ENCODE results near the gene ZNF79.

ZNF79 gene

DNA sequence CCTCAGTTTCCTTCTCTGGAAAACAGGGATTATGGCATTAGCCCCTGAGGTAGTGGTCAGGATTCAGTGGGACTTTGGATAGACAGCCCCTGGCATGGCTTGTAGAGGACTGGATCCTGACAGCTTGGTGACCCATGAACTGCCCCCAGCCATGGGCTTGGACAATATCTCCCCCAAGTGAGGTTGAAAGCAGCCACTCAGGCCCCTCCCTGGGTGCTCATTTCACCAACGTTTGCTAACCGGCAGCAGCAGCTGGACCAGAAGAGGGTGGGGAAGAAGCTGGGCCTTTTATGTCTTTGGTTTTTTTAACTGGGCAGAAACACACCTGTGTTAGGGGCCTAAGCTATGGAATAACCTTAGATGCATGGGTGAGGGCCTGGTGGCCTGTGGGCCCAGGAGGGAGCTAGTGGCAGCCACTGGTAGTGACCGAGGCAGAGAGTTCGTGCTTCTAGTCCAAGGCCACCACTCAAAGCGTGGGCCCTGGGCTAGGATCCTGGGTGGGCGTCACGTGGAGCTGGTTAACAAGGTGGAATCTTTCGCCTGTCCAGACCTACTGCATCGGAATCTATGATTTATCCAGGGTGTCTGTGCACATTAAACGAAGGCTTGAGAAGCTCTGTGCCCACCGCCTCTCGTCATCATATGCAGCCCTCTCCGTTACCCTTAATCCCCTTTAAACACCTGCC is 25.3 kb upstream of the ZNF79 start:
- DNase-seq, result no peak

DNA sequence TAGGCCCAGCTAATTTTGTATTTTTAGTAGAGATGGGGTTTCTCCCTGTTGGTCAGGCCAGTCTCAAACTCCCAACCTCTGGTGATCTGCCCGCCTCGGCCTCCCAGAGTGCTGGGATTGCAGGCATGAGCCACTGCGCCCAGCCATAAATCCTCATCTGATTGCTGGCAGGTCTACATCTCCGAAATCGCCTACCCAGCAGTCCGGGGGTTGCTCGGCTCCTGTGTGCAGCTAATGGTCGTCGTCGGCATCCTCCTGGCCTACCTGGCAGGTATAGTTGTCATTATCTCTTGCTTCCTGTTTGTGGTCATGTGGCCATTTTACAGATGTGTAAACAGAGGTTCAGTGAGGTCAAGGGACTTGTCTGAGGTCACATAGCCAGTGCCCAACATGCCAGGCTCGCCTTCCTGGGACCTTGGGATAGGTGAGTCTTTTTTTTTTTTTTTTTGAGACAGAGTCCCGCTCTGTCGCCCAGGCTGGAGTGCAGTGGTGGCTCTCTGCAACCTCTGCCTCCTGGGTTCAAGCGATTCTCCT is 24.4 kb upstream of the ZNF79 start:
- DNase-seq, result no peak

DNA sequence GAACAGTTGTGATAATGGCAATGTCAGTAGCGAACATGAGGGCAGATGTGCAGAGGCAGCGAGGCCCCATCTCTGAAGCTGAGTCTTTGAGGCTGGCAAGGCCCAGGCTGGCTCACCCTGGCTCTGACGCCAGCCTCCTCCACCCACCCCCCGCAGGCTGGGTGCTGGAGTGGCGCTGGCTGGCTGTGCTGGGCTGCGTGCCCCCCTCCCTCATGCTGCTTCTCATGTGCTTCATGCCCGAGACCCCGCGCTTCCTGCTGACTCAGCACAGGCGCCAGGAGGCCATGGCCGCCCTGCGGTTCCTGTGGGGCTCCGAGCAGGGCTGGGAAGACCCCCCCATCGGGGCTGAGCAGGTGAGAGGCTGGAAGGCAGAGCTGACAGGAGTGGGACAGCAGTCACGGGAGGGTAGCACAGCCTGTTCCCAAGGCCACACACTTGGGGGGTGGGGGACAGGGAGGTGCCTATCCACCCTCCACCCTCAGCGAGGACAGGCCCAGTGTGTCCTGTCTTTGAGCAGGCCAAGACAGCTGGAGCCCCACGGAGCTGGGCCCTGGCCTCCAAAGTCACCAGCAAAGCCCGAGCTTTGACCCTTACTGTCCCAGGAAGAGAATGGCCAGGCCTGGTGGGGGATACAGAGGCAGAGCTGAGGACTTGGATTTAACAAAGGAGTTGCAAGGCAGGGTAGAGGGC is 21.6 kb upstream of the ZNF79 start:
- no peak for DNase-seq

DNA sequence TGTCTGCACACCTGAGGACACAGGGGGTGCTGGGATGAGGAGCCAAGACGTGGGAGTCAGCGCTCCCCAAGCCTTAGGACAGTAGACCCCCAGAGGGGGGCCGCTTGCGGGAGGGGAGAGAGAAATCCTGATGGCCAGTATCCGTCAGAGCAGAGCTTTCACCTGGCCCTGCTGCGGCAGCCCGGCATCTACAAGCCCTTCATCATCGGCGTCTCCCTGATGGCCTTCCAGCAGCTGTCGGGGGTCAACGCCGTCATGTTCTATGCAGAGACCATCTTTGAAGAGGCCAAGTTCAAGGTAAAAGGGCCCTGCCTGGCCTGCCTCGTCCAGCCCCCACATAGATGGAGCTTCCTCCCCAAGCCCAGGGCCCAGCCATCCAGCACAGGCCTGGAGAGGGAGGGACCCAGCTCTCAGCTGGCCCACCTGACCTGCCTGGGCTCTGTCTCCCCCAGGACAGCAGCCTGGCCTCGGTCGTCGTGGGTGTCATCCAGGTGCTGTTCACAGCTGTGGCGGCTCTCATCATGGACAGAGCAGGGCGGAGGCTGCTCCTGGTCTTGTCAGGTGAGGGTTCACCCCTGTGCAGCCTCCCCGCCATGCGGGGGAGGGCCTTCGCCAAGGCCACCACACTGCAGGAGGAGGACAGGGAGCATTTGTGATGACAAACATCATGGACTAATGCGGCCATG is 20.5 kb upstream of the ZNF79 start:
- no peak for DNase-seq

DNA sequence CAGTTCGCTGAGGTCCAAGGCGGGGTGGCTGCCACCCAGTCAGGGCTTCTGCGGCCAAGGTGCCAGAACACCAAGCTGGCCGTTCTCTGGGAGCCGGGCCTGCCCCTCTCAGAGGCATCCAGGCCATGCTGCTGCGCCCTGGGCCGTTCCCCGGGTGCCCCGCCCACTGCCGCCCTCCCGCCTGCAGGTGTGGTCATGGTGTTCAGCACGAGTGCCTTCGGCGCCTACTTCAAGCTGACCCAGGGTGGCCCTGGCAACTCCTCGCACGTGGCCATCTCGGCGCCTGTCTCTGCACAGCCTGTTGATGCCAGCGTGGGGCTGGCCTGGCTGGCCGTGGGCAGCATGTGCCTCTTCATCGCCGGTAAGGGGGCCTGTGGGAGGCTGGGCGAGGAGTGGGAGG is 19.6 kb upstream of the ZNF79 start:
- DNase-seq, result no peak

DNA sequence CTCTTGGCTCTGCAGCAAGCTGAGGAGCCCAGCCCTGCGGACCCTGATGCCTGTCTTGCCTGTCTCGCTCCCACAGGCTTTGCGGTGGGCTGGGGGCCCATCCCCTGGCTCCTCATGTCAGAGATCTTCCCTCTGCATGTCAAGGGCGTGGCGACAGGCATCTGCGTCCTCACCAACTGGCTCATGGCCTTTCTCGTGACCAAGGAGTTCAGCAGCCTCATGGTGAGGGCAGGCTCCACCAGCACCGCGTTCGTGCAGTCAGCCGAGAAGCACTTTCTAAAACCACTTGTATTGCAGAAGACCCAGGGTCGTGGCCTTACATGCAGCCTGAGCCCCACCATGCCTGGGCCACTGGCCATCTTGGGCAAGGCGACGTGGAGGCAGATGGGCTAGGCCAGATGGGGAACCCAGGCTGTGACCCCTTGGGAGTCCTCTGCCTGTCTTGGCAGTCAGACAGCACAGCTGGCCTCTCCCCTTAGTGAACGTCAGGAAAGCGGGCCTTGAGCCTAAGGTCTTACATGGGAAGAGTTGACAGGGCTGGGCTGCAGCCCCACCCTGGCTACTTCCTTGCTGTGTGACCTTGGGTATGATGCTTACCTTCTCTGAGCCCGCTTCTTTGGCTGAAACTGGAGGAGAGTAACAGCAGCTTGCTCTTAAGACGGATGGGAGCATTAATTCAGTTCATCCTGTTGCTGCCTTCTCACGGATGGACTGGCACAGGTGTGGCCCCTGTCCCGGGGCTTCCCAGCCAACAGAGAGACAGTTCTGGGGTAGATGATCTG is 18.6 kb upstream of the ZNF79 start:
- no peak for DNase-seq

DNA sequence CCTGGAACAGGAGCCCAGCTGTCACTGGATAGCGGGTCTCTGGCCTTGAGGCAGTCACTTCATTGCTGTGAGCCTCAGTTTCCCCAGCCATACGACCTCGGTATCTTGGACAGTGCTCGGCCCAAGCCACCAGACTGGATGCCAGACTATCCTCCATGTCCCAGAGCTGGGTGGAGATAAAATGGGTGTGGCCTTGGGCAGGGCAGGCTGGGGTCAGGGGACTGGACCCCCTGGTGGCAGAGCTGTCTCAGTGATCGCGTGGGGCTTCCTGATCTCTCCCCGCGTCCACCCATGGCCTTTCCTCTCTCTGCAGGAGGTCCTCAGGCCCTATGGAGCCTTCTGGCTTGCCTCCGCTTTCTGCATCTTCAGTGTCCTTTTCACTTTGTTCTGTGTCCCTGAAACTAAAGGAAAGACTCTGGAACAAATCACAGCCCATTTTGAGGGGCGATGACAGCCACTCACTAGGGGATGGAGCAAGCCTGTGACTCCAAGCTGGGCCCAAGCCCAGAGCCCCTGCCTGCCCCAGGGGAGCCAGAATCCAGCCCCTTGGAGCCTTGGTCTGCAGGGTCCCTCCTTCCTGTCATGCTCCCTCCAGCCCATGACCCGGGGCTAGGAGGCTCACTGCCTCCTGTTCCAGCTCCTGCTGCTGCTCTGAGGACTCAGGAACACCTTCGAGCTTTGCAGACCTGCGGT is 17.2 kb upstream of the ZNF79 start:
- DNase-seq, result no peak

DNA sequence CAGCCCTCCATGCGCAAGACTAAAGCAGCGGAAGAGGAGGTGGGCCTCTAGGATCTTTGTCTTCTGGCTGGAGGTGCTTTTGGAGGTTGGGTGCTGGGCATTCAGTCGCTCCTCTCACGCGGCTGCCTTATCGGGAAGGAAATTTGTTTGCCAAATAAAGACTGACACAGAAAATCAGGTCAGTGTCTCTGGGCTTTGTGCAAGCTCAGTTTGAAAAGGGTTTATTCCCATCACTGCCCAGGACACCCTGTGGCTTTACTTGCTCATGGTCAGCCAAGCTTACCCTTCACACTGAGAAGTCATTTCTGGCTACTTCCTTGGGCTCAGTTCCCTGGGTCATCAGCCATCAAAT is 16.7 kb upstream of the ZNF79 start:
- DNase-seq, result no peak

DNA sequence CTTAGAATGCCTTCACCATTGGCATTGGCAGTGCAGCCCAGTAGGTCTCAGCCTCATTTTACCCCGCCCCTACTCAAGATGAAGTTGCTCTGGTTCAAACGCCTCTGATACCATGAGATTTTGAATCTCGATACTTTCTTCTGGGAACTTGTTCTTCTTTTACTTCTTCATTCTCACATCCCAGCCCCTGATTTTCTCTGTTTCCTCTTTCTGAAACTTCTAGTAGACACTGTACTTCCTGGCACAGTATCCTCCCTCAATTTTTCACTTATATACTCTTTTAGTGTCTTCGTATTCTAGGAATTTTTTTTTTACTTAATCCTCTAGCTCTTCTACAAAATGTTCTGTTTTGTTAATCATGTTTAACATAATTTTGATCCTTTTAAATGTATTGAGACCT is 13.1 kb upstream of the ZNF79 start:
- DNase-seq, result no peak

DNA sequence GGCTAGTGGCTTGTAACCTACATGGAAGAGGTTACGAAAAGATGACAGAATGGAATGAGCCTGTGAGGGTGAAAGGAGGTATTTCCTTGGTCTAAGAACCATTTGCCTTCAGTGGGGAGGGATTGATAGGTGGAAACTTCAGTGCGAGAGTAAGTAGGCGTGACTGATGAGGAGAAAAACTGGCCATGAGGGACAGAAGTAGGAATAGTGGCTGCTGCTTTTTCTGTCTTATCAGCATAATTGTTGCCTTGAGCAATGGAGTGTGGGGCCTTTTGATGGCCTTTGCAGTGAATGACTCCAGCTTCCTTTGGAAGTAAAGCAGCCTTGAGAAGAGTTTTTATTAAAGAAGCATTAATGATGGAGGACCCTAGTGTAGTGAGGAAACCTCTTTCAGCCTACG is 9.0 kb upstream of the ZNF79 start:
- no peak for DNase-seq

DNA sequence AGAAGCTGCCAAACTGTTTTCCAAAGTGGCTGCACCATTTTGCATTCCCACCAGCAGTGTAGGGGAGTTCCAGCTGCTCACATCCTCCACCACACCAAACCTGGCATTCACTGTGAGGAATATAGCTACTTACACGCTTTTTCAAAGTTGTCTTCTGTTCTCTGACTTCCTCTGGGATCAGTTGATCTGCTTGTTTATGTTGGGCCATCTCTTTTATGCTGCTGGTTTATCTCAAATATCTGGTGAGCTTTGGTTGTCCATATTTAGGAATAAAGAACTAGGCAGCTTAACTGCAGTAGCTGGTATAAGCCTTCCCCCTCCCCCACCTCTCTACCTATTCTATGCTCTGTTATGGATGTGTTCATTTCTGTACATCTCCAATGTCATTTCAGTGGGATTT is 8.5 kb upstream of the ZNF79 start:
- no peak for DNase-seq

DNA sequence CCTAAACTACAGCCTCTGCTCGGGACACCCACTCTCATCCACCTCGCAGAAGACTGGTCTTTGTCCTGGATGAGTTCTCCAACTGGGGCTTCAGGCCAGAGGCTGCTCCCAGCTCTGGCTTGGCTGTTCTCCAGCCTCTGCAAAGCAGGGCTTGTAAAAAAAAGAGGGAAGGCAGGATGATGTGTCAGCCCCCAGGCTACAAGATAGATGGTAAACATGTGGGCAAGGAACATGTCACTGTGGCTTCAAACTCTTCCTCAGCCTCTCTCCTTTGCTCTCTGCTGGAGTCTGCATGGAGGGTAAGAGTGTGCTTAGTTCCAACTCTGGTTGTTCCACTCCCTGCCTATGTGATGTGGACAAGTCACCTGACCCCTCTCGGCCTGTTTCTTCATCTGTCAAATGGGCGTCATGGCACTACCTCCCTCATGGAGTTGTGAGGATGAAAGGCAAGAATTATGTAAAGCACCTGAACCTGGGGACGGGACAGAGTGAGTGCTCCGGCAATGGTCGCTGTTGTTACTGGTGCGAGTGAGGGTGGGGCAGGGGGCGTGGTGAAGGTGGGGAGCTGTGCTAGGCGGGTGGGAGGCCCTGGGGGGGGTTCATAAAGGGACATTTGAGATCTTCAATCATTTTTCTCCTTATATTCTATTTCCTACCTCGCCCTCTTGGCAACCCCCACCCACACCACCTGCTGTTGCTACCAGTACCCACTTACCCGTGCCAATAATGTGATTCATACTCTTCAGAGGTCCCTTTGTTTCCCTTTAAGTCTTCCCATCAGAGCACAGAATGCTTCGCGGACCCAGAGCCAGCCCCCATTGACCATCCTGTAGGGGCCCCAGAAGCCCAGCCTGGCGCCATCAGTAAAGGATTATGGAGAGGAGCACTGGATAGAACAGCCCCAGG is 6.8 kb upstream of the ZNF79 start:
- no peak for DNase-seq

DNA sequence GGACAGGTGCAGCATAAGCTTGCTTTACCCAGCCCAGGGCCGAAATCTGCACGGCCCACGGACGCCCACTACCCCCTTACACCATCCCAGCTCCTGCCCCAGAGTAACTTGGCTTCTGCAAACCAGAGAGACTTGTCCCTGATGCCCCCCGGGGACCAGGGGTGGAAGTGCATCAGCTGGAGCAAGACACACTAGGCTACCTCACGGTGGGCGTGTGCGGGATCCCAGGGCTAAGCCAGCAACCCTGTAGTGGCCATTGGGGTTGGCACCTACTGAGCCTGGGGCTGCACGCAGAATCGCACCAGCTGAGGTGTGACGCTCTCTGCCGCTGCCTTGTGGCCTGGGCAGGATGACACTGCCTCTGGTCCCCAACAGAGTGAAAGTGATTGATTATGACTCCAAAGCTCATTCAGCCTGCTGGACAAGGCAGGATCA is 6.1 kb upstream of the ZNF79 start:
- DNase-seq, result no peak

DNA sequence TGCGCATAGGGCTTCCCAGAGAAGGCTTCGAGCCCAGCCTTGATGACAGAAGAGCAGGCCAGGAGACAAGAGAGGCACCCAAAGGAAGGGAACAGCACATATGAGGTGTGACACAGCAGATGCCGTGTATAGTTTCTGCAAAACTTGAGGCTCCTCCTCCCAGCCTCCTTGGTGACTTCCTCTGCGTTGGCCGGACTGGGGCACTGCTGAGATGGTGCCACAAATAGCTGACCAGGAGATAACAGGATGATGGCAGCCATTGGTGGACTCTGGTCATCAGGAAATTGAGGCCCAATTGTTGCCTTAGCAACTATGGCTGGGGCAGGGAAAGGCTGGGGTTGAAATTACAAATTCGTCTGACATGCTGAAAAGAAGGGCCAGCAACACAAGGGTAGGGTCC is 4.8 kb upstream of the ZNF79 start:
- no peak for DNase-seq

DNA sequence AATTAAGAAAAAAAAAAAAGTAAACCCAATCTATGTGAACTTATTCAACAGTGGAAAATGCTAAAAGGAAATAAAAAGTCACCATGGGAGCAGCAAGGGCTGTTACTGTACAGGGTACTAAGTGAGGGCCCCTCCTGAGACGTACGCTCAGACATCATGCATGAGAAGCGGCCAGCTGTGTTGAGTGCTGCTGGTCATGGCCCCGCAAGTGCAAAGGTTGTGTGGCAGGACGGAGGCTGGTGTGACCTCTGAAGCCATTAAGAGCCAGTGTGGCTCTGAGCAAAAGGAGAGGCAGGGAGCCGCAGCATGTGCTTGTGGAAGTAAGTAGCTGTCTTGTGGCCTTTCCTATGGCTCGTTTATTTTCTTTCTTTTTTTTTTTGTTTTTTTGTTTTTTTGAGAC is 3.1 kb upstream of the ZNF79 start:
- DNase-seq, result no peak

DNA sequence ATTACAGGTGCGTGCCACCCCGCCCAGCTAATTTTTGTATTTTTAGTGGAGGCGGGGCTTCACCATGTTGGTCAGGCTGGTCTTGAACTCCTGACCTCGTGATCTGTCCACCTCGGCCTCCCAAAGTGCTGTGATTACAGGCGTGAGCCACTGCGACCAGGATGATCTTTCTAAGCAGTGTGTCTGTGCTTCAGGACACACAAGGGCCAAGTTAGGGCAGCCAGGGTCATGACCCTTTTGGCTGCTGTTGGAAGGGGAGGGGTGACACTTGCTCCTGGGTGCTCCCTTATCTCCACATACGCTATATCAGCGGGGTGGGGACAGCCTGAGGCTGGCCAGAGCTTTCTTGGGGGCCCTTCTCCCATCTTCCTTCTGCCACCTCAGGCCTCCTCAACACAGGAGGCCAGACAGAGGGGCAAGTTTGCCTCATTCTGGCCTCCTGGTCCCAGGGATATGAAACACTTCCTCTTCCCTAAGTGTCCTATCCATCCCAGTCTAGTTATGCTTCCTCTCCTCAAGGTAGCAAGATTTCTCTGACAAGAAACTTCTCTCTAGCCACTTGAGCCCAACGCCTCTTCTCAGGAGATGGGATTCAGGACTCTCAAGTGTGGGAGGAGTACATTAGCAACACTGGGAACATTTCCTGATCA is 1.9 kb upstream of the ZNF79 start:
- DNase-seq, result no peak

DNA sequence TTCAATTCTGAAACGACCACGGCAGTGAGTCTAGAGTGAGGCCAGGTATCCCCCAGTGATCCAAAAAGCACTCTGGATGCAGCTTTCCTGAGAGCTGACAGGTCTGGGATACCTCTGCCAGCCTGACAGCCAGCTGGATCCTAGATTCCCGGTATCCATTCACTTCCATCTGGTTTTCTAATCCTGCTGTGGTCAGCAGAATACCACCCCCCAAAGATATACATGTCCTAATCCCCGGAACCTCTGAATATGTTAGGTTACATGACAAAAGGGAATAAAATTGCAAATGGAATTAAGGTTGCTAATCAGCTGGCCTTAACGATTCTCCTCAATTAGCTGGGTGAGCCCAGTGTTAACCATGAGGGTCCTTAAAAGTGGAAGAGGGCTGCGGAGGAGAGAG is 1.4 kb upstream of the ZNF79 start:
- no peak for DNase-seq

DNA sequence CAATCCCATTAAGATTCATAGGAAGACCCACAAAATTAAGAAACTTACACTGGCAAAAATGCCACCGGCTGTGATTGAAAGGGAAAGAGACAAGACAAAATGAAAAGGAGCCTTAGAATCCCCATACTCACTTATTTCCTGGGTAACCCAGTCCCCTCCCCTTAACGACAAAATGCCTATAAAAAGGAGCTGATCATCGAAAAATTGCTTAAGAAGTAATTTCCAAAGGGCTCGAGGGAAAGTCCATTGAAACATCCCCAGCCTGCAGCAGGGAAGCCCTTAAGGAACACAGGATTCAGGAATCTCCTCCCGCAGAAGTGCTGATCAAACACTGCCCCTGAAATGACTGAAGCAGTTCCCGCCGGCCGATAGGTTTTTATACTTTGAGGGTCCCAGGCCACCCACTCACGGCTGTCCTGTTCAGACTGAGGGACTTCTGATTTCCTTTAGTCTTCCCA is 677 bp upstream of the ZNF79 start:
- no peak for DNase-seq

DNA sequence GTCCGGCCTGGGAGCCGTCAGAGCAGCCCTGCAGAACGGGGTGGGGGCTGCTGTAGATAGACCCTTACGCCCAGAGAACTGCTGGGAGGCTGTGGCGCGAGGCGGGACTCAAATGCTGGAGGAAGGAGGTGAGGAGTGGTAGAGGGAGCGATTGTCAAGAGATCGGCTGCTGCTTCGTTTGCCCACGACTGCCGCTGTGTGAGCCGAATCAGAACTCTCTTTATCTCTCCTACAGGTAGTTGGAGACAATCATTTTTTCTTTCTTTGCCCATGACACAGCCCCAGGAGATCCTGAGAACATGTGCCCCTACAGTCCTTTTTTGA is 456 bp downstream of the ZNF79 start:
- no peak for DNase-seq

DNA sequence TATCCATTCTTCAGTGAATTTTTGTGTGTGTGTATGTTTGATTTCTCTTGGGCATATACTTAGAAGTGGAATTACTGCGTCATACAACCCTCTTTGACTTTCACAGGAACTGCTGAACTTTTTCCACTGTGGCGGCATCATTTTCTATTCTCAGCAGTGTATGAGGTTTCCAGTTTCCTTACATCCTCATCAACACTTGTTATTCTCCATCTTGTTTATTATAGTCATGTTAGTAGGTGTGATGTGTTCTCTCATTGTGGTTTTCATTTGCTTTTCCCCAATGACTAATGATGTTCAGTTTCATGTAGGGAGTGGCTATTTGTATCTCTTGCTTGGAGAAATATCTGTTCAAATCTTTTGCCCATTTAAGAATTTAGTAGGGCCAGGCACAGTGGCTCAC is 2.6 kb downstream of the ZNF79 start:
- no peak for DNase-seq

DNA sequence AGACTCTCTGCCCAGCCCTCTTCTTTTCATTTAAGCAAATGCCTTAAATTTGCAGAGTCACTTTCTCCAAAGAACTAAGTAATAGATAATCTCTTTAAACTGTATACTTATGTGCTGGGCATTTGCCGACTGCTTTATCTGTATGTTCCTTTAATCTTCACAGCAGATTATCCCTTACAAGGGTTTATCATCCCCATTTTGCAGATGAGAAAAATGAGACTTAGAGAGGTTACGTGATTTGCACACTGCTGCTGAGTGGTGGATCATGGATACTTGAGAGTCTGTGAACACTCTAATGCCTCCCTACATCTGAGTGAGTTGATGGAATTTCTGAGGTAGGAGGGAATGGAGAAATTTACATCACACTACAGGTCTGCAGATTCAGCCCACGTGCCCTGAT is 4.2 kb downstream of the ZNF79 start:
- no peak for DNase-seq
